GM23338 (cell line): ENCODE results near the gene FAM83C.

Source experiments
- CREB1 ChIP-seq: fragments of 250-450 bp; sonication (Bioruptor Pico); IDR thresholded peaks from 2 replicates; pipeline ENCODE4 v1.5.0; 2020; ENCODE audit warnings: low read depth, mild to moderate bottlenecking, moderate library complexity
- EZH2 ChIP-seq: fragments of 200-600 bp; sonication (generic); IDR thresholded peaks from one replicate; pipeline ENCODE4 v1.8.0; 2017; ENCODE audit warnings: antibody characterized with exemption, mild to moderate bottlenecking, low read depth; ENCODE audit not compliant: unreplicated experiment
- EZH2phosphoT487 ChIP-seq: fragments of 200-600 bp; sonication (generic); IDR thresholded peaks from one replicate; pipeline ENCODE4 v1.8.1; 2018; ENCODE audit warnings: antibody characterized with exemption; ENCODE audit not compliant: unreplicated experiment
- NANOG ChIP-seq: IDR thresholded peaks from 2 replicates; pipeline ENCODE4 v1.6.1; 2016; ENCODE audit warnings: antibody characterized with exemption, borderline replicate concordance
- POLR2AphosphoS5 ChIP-seq: IDR thresholded peaks from 2 replicates; pipeline ENCODE4 v1.6.1; 2016; ENCODE audit warnings: antibody characterized with exemption, low read depth
- ZNF331 ChIP-seq: fragments of 250-450 bp; sonication (Bioruptor Pico); IDR thresholded peaks from 2 replicates; pipeline ENCODE4 v1.5.0; 2020; ENCODE audit warnings: low read depth, mild to moderate bottlenecking, moderate library complexity
- TF ChIP-seq, protein P1 (sequence below), 2 experiments: fragments of 200-600 bp in 1 of 2; sonication (generic) in 1 of 2; conservative IDR thresholded peaks; 2 replicates each; pipeline versions ENCODE4 v1.5.1 to v1.6.1; 2016 to 2017; ENCODE audit warnings: antibody characterized with exemption in 2 of 2, low read depth in 2 of 2, mild to moderate bottlenecking in 2 of 2, moderate library complexity in 1 of 2
- TF ChIP-seq, protein P2 (sequence below): IDR thresholded peaks from one replicate; pipeline ENCODE4 v1.6.1; 2018; ENCODE audit warnings: antibody characterized with exemption; ENCODE audit not compliant: unreplicated experiment
- TF ChIP-seq, protein P3 (sequence below): IDR thresholded peaks from 2 replicates; pipeline ENCODE4 v1.6.1; 2016; ENCODE audit warnings: antibody characterized with exemption

DNA sequence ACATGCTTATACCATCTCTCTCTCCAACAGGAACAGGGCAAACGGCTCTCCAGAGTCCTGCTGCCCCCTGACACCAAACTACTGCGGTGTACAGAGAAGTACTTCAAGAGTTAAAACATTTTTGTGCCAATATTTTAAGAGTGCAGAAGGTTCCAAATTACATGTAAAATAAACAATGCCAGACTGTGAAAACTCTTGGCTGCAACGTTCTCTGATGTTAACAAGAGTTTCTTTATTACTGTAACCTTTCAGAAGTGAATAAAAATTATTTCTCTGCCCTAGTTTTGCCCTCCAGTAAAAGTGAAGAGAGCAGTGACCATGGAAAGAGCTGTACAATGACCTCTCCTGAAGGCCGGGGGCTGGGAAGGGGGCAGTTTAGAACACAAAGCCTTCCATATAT is 41.4 kb upstream of the FAM83C start:
- TF ChIP-seq, protein P1, sequence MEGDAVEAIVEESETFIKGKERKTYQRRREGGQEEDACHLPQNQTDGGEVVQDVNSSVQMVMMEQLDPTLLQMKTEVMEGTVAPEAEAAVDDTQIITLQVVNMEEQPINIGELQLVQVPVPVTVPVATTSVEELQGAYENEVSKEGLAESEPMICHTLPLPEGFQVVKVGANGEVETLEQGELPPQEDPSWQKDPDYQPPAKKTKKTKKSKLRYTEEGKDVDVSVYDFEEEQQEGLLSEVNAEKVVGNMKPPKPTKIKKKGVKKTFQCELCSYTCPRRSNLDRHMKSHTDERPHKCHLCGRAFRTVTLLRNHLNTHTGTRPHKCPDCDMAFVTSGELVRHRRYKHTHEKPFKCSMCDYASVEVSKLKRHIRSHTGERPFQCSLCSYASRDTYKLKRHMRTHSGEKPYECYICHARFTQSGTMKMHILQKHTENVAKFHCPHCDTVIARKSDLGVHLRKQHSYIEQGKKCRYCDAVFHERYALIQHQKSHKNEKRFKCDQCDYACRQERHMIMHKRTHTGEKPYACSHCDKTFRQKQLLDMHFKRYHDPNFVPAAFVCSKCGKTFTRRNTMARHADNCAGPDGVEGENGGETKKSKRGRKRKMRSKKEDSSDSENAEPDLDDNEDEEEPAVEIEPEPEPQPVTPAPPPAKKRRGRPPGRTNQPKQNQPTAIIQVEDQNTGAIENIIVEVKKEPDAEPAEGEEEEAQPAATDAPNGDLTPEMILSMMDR (conservative IDR thresholded peaks at IDR 0.05; ENCODE audit: low read depth in 2 of 2) = no peak
- no peak for TF ChIP-seq EZH2
- TF ChIP-seq EZH2phosphoT487 = no peak
- TF ChIP-seq CREB1 = no peak
- no peak for TF ChIP-seq POLR2AphosphoS5
- TF ChIP-seq, protein P2, sequence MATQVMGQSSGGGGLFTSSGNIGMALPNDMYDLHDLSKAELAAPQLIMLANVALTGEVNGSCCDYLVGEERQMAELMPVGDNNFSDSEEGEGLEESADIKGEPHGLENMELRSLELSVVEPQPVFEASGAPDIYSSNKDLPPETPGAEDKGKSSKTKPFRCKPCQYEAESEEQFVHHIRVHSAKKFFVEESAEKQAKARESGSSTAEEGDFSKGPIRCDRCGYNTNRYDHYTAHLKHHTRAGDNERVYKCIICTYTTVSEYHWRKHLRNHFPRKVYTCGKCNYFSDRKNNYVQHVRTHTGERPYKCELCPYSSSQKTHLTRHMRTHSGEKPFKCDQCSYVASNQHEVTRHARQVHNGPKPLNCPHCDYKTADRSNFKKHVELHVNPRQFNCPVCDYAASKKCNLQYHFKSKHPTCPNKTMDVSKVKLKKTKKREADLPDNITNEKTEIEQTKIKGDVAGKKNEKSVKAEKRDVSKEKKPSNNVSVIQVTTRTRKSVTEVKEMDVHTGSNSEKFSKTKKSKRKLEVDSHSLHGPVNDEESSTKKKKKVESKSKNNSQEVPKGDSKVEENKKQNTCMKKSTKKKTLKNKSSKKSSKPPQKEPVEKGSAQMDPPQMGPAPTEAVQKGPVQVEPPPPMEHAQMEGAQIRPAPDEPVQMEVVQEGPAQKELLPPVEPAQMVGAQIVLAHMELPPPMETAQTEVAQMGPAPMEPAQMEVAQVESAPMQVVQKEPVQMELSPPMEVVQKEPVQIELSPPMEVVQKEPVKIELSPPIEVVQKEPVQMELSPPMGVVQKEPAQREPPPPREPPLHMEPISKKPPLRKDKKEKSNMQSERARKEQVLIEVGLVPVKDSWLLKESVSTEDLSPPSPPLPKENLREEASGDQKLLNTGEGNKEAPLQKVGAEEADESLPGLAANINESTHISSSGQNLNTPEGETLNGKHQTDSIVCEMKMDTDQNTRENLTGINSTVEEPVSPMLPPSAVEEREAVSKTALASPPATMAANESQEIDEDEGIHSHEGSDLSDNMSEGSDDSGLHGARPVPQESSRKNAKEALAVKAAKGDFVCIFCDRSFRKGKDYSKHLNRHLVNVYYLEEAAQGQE = no peak
- TF ChIP-seq, protein P3, sequence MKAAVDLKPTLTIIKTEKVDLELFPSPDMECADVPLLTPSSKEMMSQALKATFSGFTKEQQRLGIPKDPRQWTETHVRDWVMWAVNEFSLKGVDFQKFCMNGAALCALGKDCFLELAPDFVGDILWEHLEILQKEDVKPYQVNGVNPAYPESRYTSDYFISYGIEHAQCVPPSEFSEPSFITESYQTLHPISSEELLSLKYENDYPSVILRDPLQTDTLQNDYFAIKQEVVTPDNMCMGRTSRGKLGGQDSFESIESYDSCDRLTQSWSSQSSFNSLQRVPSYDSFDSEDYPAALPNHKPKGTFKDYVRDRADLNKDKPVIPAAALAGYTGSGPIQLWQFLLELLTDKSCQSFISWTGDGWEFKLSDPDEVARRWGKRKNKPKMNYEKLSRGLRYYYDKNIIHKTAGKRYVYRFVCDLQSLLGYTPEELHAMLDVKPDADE = no peak
- TF ChIP-seq ZNF331 (CRISPR knock-in tag) = no peak
- TF ChIP-seq NANOG = no peak
